Endothelial cell of umbilical vein (primary cell): ENCODE measurements around the gene MYOM3.

Experiments used
- CTCF ChIP-seq, 2 donors: IDR thresholded peaks; 1 replicate in 1 of 2; 2 replicates in 1 of 2; pipeline ENCODE4 v1.5.1; 2011; ENCODE audit warnings: low read length in 2 of 2, mild to moderate bottlenecking in 2 of 2, moderate library complexity in 2 of 2, control low read depth in 1 of 2, inconsistent platforms in 1 of 2, low read depth in 1 of 2; ENCODE audit not compliant: insufficient read depth in 1 of 2; ENCODE audit errors: extremely low read depth in 1 of 2
- EZH2 ChIP-seq: IDR thresholded peaks from 2 replicates; pipeline ENCODE4 v1.6.1; 2012; ENCODE audit warnings: borderline replicate concordance, low read depth, mild to moderate bottlenecking, moderate library complexity, low read length, inconsistent platforms; ENCODE audit not compliant: severe bottlenecking
- FOS ChIP-seq: IDR thresholded peaks from 2 replicates; pipeline ENCODE4 v1.6.1; 2011; ENCODE audit warnings: mild to moderate bottlenecking, low read length, moderate library complexity, borderline replicate concordance; ENCODE audit not compliant: insufficient read depth
- POLR2A ChIP-seq: IDR thresholded peaks from 2 replicates; pipeline ENCODE4 v1.6.1; 2012; ENCODE audit warnings: low read depth, mild to moderate bottlenecking, control low read depth, low read length
- POLR2AphosphoS5 ChIP-seq: IDR thresholded peaks from 2 replicates; pipeline ENCODE4 v1.6.1; 2012; ENCODE audit warnings: low read depth, mild to moderate bottlenecking, control low read depth, low read length, moderate library complexity; ENCODE audit not compliant: insufficient read depth

GRCh38 chr1:24051206-24051945 is 60.6 kb downstream of the MYOM3 start:
- TF ChIP-seq EZH2, result no peak
- no peak for TF ChIP-seq CTCF (IDR thresholded peaks at IDR 0.05; ENCODE audit: extremely low read depth in 1 of 2, insufficient read depth in 1 of 2, low read depth in 1 of 2, low read length in 2 of 2)
- no peak for TF ChIP-seq POLR2A
- TF ChIP-seq POLR2AphosphoS5, result no peak
- no peak for TF ChIP-seq FOS
